ENCODE data around the gene PIK3AP1. TPM values are rescaled to one million over a fixed set of nuclear protein-coding genes. Genes with fewer than 3 reads are reported as not detected.

PIK3AP1 gene
- total and polyA plus RNA-seq, 2 of the 13 experiments (the other 11 are each of a cell fraction or from before 2014, with no cell fraction given), result 3.6 to 13.8 TPM

- TF ChIP-seq ZBTB44 (CRISPR knock-in tag; IDR thresholded peaks at IDR 0.05), result no peak
- TF ChIP-seq HNRNPH1 (optimal IDR thresholded peaks at IDR 0.05; ENCODE audit: low read depth, low read length), result no peak
- no peak for TF ChIP-seq ZNF768 (CRISPR knock-in tag; IDR thresholded peaks at IDR 0.05)
- no peak for TF ChIP-seq ZNF24 (IDR thresholded peaks at IDR 0.05)
- TF ChIP-seq ZNF362 (CRISPR knock-in tag; IDR thresholded peaks at IDR 0.05; ENCODE audit: borderline replicate concordance), result peak; percentile 49; the same call in 1 of the 2 replicates
- no peak for TF ChIP-seq GATAD1 (CRISPR knock-in tag; IDR thresholded peaks at IDR 0.05)
- no peak for TF ChIP-seq NCOA5 (CRISPR knock-in tag; IDR thresholded peaks at IDR 0.05)
- TF ChIP-seq XBP1 (CRISPR knock-in tag; IDR thresholded peaks at IDR 0.05), result no peak
- TF ChIP-seq SALL2 (CRISPR knock-in tag; IDR thresholded peaks at IDR 0.05), result no peak
- TF ChIP-seq ETS1 (CRISPR knock-in tag; IDR thresholded peaks at IDR 0.05), result no peak
- no peak for TF ChIP-seq ZNF777 (CRISPR knock-in tag; IDR thresholded peaks at IDR 0.05)
- TF ChIP-seq USF2 (IDR thresholded peaks at IDR 0.05; ENCODE audit: low read depth, low read length), result no peak
- no peak for TF ChIP-seq USF2 (CRISPR knock-in tag; IDR thresholded peaks at IDR 0.05; ENCODE audit: borderline replicate concordance)
- no peak for TF ChIP-seq HES4 (CRISPR knock-in tag; IDR thresholded peaks at IDR 0.05; ENCODE audit: borderline replicate concordance)
- TF ChIP-seq MAZ (IDR thresholded peaks at IDR 0.05; ENCODE audit: borderline replicate concordance, low read depth, low read length), result no peak
- 0 out of 2 replicates have a peak, but pooled peaks have one; percentile 26 for TF ChIP-seq MAZ (CRISPR knock-in tag; IDR thresholded peaks at IDR 0.05; ENCODE audit: low read depth)
- TF ChIP-seq IRX3 (CRISPR knock-in tag; IDR thresholded peaks at IDR 0.05; ENCODE audit: borderline replicate concordance, low read depth), result no peak
- TF ChIP-seq DDIT3 (CRISPR knock-in tag; IDR thresholded peaks at IDR 0.05), result no peak
- peak; percentile 78 for TF ChIP-seq BCL6 (CRISPR knock-in tag; IDR thresholded peaks at IDR 0.05)
- TF ChIP-seq ZNF468 (CRISPR knock-in tag; IDR thresholded peaks at IDR 0.05), result no peak
- no peak for TF ChIP-seq MTERF4 (CRISPR knock-in tag; IDR thresholded peaks at IDR 0.05)
These were observed 46.8 kb downstream of the PIK3AP1 start (continued) for GRCh38 chr10:96673318-96674099.
